Stomach (tissue), 4 donors: ENCODE measurements around the gene ANXA2.
"Not testable (repeated sequence)": the region's sequence is repeated elsewhere in the genome, so short reads cannot be mapped to it uniquely, and the experiment has no call there.

ENCODE experiments used
- POLR2A ChIP-seq, 4 donors: fragments of 450-650 bp; IDR thresholded peaks; one replicate each; pipeline ENCODE4 v1.6.1; 2016; ENCODE audit warnings: antibody characterized with exemption in 4 of 4, control low read depth in 2 of 4, mild to moderate bottlenecking in 1 of 4, moderate library complexity in 1 of 4
- TF ChIP-seq, protein P1 (sequence below), 7 experiments: fragments of 450-650 bp in 4 of 7; fragments of 200-600 bp in 3 of 7; sonication (generic) in 3 of 7; IDR thresholded peaks; one replicate each; pipeline ENCODE4 v1.5.1; 2016 to 2019; ENCODE audit warnings: antibody characterized with exemption in 7 of 7, control low read depth in 2 of 7, mild to moderate bottlenecking in 1 of 7

DNA sequence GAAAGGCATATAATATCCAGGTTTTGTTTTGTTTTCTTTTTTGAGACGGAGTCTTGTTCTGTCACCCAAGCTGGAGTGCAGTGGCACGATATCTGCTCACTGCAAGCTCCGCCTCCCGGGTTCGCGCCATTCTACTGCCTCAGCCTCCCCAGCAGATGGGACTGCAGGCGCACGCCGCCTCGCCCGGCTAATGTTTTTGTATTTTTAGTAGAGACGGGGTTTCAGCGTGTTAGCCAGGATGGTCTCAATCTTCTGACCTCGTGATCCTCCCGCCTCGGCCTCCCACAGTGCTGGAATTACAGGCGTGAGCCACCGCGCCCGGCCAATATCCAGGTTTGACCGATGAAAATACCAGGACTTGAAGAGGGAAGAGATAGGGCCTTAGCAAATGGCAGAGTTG is 15.0 kb upstream of the ANXA2 start:
- TF ChIP-seq POLR2A (IDR thresholded peaks at IDR 0.05), result not testable (repeated sequence)
- TF ChIP-seq, protein P1, sequence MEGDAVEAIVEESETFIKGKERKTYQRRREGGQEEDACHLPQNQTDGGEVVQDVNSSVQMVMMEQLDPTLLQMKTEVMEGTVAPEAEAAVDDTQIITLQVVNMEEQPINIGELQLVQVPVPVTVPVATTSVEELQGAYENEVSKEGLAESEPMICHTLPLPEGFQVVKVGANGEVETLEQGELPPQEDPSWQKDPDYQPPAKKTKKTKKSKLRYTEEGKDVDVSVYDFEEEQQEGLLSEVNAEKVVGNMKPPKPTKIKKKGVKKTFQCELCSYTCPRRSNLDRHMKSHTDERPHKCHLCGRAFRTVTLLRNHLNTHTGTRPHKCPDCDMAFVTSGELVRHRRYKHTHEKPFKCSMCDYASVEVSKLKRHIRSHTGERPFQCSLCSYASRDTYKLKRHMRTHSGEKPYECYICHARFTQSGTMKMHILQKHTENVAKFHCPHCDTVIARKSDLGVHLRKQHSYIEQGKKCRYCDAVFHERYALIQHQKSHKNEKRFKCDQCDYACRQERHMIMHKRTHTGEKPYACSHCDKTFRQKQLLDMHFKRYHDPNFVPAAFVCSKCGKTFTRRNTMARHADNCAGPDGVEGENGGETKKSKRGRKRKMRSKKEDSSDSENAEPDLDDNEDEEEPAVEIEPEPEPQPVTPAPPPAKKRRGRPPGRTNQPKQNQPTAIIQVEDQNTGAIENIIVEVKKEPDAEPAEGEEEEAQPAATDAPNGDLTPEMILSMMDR (IDR thresholded peaks at IDR 0.05), result not testable (repeated sequence)
